DMS53 (cell line): Measurements from ENCODE around the gene GABRA4.

Experiments
- DNase-seq: peaks from one replicate; lab custom pipeline; 2025; lab: John Stamatoyannopoulos, UW

Gene GABRA4

DNA sequence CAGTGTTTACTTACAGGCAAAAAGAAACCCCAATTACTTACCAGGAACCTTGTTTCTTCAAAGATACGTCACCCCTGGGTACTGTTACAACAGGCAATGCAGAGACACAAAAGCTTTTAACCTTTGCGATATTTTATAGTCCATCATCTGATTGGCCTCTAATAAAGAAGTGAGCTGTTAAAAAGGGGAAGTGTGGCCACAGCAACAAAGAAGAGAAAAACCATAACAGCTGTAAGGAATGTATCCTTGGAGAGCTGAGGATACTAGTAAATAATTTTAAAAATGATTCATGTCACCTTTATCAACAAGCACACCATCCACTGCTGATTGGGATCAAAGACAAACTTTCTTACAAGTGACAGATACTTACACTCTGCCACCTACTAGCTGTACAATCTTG, 14.1 kb downstream of the GABRA4 start:
- DNase-seq, result no peak

DNA sequence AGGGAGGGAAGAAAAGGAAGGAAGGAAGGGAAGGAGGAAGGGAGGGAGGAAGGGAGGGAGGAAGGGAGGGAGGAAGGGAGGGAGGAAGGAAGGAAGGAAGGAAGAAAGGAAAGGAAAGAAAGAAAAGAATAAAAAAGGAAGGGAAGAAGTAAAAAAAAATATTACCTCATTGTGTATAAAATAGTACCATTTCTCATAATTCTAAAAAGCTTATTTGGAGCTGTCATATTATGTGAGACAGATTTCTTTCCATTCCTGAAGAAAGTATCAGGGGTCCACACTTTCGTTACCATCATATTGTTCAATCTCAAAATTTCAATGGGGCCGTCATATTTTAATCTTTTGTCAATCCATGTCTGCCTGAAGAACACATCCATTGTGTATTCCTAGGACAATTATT, 16.1 kb downstream of the GABRA4 start:
- no peak for DNase-seq

DNA sequence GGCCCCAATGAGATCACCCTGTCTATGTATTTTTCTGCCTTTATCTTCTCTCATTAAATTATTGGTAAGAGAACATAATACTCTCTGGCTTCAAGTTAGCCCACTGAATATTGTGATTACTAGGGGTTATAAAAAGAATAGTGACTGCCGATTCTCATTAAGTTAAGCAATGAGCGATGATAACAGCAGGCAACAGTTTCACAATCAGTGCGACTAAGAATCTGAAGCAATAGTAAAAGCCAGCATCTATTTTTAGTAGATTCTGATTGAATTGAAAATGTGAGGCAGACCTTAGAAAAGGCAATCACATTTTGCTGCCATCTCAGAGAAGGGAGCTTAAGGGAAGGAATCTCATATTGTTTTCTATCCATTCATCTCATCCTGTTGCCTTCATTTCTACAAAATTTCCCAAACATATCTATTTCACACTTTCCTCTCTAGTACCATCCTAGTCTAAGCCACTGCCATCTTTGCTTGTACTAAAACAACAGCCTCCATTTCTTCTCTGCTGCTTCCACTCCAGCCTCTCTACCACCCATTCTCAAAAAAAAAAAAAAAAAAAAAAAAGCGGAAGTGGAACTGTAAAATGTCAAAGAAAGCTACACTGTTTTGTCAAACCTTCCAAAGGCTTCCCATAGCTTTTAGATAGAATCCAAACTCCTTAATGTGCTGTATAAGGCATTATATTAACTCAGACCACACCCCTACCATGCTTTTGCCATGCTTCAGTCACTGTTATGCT, 17.4 kb downstream of the GABRA4 start:
- no peak for DNase-seq

DNA sequence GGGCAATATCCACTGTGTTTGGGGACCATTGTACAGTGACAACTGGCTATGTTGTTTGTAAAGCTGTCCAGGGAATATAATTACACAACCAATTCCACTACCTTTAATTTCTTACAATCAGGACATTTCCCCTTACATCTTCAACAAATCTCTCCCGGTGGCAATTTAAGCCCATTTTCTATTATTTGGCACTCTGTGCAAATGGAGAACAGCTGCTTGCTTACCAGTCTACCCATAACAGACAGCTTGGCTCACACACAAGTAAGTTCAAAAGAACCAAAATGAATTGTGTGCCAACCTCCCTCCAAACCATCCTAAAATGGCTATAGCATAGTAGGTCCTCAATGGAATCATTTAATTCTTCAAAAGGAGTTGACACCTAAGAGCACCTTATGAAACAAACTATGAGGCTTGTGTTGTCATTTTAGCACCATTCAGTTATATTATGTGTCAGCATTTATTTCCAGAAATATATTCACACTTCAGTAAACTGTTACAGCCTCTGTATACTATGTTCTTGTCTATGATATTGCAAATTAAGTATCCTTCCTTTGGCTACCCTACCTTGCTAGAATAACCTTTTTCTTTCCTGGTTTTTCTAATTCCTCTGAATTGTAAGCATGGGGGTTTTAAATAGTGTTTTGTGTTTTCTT, 18.4 kb downstream of the GABRA4 start:
- no peak for DNase-seq

DNA sequence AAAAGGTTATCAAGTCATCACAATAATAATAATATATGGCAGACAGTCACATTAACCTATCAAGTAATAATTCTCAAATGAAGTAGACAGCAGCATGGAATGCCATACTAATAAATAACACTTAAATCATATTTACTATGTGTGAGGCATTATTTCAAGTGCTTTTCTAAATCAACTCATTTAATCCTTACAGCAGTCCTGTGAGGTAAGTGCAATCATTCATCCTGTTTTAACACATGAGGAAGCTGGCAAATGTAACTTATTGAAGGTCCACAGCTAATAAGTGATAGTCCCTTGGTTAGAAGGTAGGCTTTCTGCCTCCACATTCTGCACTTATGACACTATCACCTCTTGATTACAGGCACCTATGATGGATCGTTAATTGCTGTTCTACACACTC, 24.5 kb downstream of the GABRA4 start:
- no peak for DNase-seq

DNA sequence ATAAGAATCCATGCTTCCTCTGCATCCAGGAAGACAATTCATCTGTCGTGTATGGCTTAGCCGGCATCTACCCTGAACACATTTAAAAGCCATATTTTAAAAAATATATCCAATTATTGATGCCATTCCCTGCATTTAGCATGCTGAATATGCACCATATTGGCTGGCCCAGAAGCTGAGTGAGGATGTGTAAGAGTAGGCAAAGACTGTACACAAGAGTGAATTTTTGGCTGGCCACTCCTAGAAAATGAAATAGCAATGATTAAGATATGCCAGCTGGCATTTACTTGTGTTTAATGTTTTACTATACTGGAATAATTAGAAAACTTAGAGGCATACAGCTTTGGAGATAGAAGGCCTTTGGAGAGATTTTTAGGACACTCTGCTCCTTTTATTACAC, 25.8 kb downstream of the GABRA4 start:
- no peak for DNase-seq

DNA sequence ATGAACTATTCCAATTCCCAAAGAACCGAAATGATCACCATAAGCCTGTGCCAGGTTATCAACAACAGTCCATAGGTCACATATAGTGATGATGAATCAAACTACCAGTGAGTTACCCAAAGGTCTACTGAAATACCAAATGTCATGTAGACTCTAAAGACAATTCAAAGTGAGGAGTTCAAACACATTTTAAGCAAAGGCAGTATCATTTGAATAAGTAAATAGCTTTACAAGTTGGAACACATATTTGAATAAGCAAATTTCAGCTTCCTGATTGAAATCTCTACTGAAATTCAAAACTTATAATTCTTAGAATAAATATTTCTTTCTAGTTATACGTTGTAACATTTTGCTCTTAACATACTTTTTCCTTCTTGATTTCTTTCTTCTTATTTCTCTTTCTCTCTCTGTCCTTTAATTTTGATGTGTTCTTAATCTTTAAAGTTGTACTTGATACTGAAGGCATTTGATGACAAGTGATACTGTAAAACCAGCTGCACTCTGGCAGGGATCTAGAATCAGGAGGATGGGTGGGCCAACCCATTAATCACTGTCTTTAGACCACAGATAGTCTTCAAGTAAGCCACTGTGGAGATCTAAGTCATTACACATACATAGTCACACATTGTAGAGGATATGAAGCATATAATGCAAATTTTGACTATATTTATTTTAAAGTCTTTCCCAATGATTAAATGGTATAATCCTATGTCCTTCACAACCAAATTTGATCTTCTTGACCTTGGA, 34.5 kb downstream of the GABRA4 start:
- no peak for DNase-seq

DNA sequence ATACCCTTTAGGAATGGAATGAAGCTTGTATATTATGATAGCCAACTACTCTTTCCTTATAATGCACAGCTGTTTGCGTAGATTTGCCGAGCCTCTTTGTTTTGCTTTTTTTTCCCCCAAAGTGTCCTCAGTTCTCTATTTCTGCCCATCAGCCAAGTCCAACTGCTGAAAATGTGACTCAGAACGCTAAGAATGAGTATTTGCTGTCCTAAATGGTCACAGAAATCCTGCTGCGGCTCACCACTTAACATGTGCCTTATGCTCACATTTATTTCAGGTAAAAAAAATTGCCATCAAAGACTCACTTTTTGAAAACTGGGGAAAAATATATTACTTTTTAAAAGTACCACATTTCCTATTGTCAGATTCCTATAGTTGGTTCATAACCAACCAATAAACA, 36.9 kb downstream of the GABRA4 start:
- no peak for DNase-seq

DNA sequence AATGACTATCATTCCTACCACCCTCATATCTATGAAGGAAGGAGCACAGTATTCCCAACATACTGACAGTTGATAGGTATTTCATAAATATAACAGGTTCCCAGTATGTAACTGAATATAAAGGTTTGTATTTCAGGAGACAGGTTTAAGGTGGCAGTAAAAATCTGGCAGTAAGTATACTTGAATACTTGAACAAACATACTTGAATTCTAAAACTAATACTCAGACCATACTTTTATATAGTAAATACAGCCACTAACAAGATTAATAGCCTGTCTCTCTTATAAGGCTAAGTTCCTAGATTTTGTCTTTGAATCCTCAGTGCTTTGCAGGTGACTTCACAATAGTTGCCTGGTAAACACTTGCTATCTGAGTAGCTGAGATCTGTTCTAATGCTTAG, 37.8 kb downstream of the GABRA4 start:
- no peak for DNase-seq

DNA sequence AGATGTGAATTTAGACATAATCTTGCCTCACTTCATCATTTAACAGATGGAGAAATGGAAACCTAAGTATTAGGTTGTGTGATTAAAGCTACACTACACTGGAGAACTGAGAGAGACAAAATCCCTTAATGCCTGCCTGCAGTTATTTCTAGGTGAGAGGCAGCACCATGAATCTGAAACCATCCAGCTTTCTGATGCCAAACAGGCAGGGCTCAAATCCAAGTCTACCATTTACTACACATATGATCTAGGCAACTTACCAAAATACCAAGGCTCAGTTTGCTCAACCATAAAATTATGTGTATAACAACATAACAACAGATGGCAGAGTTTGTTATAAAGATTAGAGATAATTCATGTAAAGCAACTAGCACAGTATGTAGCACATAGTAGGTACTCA, 38.7 kb downstream of the GABRA4 start:
- DNase-seq, result no peak

DNA sequence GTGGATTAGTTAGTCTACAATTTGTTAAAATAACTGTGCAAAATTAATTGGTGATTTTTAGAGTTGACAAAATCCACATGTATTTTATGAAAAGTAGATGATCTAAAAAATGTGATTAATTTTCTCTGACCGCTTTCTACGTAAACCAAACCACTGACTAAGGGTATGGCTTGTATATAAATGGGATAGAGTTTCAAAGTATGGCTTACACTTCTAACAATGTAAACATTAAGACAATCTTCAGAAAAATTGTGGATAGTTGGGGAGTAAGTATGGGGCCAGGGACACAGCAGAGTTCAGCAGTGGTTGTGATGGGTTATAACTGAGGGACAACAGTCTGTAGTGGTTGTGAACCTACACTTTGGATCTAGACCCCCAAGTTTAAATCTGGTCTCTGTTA, 39.8 kb downstream of the GABRA4 start:
- DNase-seq, result no peak

DNA sequence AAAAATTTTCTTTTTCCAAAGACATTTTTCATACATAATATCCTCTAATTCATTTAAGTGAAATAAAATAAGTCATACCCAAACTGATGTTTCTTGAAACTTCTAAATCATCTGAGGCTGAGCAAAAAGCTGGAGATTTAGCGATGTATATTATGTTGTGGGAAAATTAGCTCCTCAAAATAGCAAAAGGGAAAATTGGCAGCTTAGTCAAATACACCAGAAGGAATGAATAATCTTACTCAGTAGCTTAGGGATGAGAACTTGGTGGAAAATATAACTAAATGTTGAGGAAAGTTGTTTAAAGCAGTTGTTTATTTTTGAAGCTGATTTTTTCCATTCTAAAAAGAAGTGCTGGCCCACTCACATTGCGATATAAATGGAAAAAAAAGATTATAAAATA, 40.9 kb downstream of the GABRA4 start:
- no peak for DNase-seq

DNA sequence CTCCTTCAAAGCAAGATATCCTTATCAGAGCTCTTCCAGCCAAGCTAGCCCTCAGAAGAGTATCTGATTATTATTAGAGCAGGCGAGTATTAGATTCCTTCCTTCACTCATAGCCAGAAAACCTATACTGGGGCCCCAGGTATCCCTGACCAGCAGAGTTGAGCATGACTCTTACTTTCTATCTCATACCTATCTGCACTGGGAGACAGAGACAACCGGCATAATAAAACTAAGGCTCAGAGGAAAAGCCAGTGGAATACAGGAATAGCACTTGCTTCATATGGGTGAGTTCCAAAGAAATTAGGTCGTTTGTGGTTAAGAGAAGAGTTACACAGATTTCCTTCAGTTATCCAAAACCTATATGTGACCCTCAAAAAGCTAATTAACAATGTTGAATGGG, 42.6 kb downstream of the GABRA4 start:
- DNase-seq, result no peak

DNA sequence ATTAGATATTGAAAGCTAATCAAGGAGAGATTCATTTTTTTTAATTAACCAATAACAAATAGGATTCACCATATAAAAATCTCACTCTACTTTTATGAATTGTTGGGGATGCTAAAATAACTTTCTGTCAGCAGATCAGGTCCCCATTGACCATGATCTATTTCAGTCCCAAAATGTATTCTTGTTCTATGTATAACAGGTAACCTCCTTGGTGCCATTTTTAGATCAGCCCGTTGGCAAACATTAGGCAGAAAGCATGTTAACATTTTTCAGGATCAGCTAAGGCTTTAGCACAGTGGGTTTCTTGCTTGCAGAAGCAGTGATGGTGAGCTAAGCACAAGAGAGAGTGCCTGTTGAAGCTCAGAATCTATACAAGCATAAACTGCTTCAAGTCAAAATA, 43.6 kb downstream of the GABRA4 start:
- no peak for DNase-seq

DNA sequence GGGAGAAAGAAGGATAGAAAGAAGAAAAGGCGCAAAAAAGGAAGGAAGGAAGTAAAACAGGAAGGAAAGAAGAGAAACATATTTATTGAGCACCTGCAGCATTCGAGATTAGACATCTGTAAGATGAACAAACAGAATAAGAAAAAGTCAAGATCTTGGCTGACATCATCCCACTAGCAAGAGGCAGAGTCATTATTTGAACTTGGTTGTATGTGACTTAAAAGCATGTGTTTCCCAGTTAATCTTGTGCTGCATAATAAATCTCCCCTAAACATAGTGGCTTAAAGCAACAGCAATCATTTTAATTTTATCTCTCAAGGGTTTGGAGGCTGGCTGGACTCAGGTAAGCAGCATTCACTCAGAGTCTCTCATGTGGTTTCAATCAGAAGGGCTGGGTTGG, 45.8 kb downstream of the GABRA4 start:
- no peak for DNase-seq

DNA sequence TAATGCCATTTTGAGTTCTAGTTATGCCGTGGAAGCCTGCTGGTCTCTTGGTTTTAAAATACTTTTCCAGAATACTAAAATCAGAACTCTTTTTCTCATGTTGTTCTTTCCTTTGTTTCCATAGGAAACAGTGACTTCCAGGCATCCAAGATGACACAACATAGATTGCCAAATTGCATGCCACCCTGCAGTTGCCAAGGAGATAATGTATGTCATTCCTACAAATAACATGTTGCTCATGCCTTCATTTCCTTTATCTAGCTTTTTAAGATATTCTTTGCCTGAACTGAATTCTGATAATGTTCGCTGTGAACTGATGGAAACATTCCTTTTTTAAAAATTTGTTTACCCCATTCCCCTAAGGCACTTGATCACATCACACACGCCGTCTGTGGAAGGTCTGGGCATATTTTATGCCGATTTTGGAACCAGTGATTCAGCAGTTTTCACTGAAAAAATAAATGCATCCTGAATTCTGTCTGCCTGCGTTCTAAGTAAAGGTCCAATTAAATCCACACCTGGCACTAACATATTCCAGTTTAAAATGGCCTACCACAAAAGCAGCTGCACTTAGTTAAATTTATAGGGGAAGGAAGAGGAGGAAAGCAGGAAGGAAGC, 46.4 kb downstream of the GABRA4 start:
- DNase-seq, result peak; percentile 9

DNA sequence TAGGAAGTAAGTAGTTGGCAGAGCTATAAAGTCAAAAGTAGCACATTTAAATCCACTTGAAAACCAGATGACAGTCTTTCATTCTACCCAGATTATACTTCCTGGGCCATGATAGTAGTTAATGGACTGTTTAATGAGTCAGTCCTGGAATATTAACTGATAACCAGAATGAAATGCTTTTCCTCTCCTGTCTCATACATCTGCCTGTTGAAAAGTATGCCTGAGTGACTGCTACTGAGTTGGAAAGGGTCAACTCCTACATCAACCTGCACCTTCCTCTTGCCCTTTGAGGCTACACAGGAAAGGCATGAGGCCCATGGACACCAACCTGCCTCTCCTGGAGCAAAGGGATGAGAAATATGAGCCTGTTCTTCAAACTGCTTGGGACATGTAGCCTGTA, 48.3 kb downstream of the GABRA4 start:
- no peak for DNase-seq

DNA sequence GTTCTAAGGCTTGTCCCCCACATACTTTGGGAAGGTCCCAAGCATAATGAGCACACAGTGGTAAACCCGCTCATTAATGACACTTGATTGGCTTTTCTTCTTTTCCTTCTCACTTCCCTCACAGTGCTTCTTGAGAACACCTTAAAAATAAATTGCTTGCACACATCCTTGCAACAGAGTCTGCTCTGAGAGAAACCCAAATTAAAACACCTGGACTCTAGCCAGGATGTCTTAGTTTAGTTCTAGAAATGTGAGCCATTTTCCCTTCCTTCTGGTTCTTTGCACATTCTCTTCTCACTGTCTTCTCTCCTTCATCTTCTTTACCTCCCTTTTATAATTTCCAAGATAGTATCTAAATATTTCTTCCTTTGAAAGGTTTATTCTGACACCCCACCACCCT, 49.0 kb downstream of the GABRA4 start:
- no peak for DNase-seq

DNA sequence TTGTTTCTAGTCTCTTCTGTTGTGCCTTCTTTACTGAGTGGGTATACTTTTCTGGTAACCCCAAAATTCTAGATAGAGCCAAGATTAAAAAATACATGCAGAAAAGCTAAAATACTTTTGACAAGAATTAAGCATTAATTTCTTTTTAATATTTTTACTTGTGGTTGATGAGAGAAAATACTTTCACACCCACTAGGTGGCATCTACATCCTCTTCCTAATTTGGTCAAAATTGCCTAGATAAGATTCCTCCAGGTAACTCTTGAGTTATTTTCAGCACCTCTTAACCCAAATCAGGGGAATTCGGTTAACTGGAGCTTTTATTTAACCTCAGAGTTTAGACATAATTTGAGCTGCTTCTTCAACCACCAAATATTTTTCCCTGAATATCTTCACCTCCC, 55.9 kb downstream of the GABRA4 start:
- peak; percentile 49 for DNase-seq

DNA sequence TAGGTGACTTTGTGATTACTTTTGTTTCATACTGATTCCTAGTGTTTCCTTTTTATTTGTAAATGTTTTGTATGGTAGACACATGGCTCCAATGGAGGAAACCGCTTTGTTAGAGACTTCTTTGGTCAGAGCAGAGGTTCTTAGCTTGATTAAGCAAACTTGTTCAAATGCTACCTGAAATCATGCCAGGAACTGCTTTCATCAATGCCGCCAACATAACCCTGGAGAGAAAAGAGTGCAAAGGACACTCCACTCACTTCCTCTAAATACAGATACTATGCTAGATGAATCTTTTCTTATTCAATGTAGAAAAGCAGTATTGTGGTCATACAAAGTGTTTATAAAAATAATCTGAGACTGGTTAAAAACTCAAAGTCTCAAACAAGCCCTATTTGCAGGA, 58.7 kb downstream of the GABRA4 start:
- no peak for DNase-seq

DNA sequence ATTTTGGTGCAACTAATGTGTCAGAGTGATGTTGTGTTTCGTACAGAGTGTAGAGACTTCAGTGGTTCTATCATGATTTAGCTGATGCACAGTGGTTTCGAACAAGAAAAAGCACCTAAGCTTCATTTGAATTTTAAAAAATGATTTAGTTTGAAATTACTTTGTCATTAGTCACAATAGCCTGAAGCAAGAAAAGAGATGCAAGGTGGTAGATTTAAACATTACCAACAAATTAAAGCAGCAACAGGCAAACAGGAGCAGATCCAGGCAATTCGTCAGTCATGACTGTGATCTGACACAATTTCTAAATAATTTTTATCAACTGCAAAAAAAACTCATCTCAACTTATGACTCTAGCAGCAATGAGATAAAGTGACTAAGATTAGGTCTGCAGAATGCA, 59.7 kb downstream of the GABRA4 start:
- DNase-seq, result no peak

DNA sequence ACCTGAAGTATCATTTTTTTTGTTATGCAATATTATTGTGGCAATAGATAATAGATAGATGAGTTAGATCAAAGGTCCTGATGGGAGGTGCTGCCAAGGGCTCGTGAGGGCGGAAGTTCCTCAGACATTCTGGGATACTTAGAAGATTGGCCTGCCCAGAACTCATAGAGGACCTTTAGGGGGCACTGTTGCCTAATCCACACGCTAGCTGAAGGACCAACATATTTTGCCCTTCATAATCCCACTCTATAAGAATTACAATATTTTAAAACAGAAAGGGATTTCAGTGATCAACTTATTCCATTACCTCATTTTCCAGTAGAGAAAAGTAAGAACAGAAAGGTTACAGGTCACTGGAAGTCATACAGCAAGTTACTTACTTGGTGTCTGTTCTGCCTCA, 61.4 kb downstream of the GABRA4 start:
- DNase-seq, result peak; percentile 71

DNA sequence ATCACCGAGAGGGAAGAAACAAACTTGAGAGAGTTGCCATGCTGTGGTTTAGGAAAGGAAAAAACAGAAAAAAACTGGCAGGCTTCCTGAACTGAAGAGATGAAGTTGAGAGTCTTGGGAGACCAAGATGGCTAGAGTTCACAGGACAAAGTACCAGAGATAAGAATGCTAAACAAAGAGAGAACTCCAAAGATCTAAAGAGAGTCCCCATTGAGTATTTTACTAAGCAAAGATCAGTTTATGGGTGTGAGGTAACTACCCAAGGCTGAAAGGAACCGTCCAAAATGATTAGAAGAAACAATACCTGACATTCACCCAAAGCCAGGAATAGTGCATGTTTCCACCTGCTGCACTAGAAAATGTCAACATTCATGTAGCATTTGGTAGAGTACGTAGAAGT, 62.5 kb downstream of the GABRA4 start:
- no peak for DNase-seq
